Measurements from ENCODE around the gene DENND4C.

DENND4C gene

GRCh38 chr9:19372567-19372966 is 142.1 kb downstream of the DENND4C start:
- Histone ChIP-seq H3K79me2 (ENCODE audit: insufficient read depth, low read length) (peaks cover 7% of the 10 kb centered on the region; the same call in 1 of the 2 replicates), H3K4me3 (ENCODE audit: insufficient read depth, low read length, poor library complexity, severe bottlenecking) (no peak overlapping the region), H2AFZ (ENCODE audit: low read depth, low read length, severe bottlenecking) (no peak overlapping the region), H3K9ac (ENCODE audit: low read length) (no peak overlapping the region), H3K4me2 (ENCODE audit: low read depth, low read length, poor library complexity, severe bottlenecking) (no peak overlapping the region), H3K27ac (ENCODE audit: low read depth, low read length) (0 out of 2 replicates have a peak overlapping the region, but pooled peaks have one; percentile 15), H3K36me3 (ENCODE audit: low read length) (peaks cover 42% of the 10 kb centered on the region), H3K9me3 (ENCODE audit: insufficient read depth, low read length) (no peaks in the 10 kb centered on the region), H3K9me2 (replicated peaks; ENCODE audit: insufficient read depth, low read length) (no peaks in the 10 kb centered on the region), H4K20me1 (ENCODE audit: low read depth, low read length) (peaks cover 23% of the 10 kb centered on the region), H3K27me3 (ENCODE audit: low read length) (no peaks in the 10 kb centered on the region), H3F3A (ENCODE audit: insufficient read depth) (peaks cover 76% of the 10 kb centered on the region)
- no peak for TF ChIP-seq CTCF (IDR thresholded peaks at IDR 0.05; ENCODE audit: insufficient read depth, low read length, poor library complexity, severe bottlenecking)
- no peak for TF ChIP-seq EZH2phosphoT487 (conservative IDR thresholded peaks at IDR 0.05; ENCODE audit: low read length)

GRCh38 chr9:19373527-19373926 is 143.0 kb downstream of the DENND4C start:
- no peak overlapping the region for H3K4me2 ChIP-seq (ENCODE audit: low read depth, low read length, poor library complexity, severe bottlenecking)
- H3K36me3 ChIP-seq (ENCODE audit: low read length) = peaks cover 51% of the 10 kb centered on the region
- no peaks in the 10 kb centered on the region for H3K9me3 ChIP-seq (ENCODE audit: insufficient read depth, low read length)
- peaks cover 17% of the 10 kb centered on the region for H3K79me2 ChIP-seq (ENCODE audit: insufficient read depth, low read length)
- peaks cover 85% of the 10 kb centered on the region for H3F3A ChIP-seq (ENCODE audit: insufficient read depth)
- peaks cover 33% of the 10 kb centered on the region for H4K20me1 ChIP-seq (ENCODE audit: low read depth, low read length)
- H3K9me2 ChIP-seq (replicated peaks; ENCODE audit: insufficient read depth, low read length) = no peaks in the 10 kb centered on the region
- no peaks in the 10 kb centered on the region for H3K27me3 ChIP-seq (ENCODE audit: low read length)
- H3K9ac ChIP-seq (ENCODE audit: low read length) = no peak overlapping the region
- no peak overlapping the region for H2AFZ ChIP-seq (ENCODE audit: low read depth, low read length, severe bottlenecking)
- peak overlapping the region; percentile 14; the same call in 1 of the 2 replicates for H3K27ac ChIP-seq (ENCODE audit: low read depth, low read length)
- no peak for TF ChIP-seq CTCF (IDR thresholded peaks at IDR 0.05; ENCODE audit: insufficient read depth, low read length, poor library complexity, severe bottlenecking)
- TF ChIP-seq EZH2phosphoT487 (conservative IDR thresholded peaks at IDR 0.05; ENCODE audit: low read length) = no peak
- no peak overlapping the region for H3K4me3 ChIP-seq (ENCODE audit: insufficient read depth, low read length, poor library complexity, severe bottlenecking)

GRCh38 chr9:19375538-19375937 is 145.0 kb downstream of the DENND4C start:
- Histone ChIP-seq H3K79me2 (ENCODE audit: insufficient read depth, low read length) (peaks cover 32% of the 10 kb centered on the region), H3K4me2 (ENCODE audit: low read depth, low read length, poor library complexity, severe bottlenecking) (no peak overlapping the region), H3K9me2 (replicated peaks; ENCODE audit: insufficient read depth, low read length) (no peaks in the 10 kb centered on the region), H3K36me3 (ENCODE audit: low read length) (peaks cover 63% of the 10 kb centered on the region), H4K20me1 (ENCODE audit: low read depth, low read length) (peaks cover 40% of the 10 kb centered on the region), H3K27ac (ENCODE audit: low read depth, low read length) (no peak overlapping the region), H3K4me3 (ENCODE audit: insufficient read depth, low read length, poor library complexity, severe bottlenecking) (no peak overlapping the region), H3K9ac (ENCODE audit: low read length) (no peak overlapping the region), H3K27me3 (ENCODE audit: low read length) (no peaks in the 10 kb centered on the region), H2AFZ (ENCODE audit: low read depth, low read length, severe bottlenecking) (no peak overlapping the region), H3F3A (ENCODE audit: insufficient read depth) (peaks cover 93% of the 10 kb centered on the region), H3K9me3 (ENCODE audit: insufficient read depth, low read length) (no peaks in the 10 kb centered on the region)
- TF ChIP-seq CTCF (IDR thresholded peaks at IDR 0.05; ENCODE audit: insufficient read depth, low read length, poor library complexity, severe bottlenecking) (no peak), EZH2phosphoT487 (conservative IDR thresholded peaks at IDR 0.05; ENCODE audit: low read length) (no peak)

Measured in SU-DHL-6 (cell line).